Suprapubic skin (tissue), 4 donors: ENCODE data around the gene CALN1. TPM values are rescaled to one million over a fixed set of nuclear protein-coding genes. Genes with fewer than 3 reads are reported as not detected.

ENCODE experiments used
- DNase-seq, 2 donors: peaks; one replicate each; pipeline ENCODE4 v3.0.0-alpha.2; 2019; ENCODE audit warnings: low spot score in 2 of 2
- H3K27ac ChIP-seq: fragments of 200-600 bp; sonication (generic); one replicate; pipeline ENCODE4 v1.5.1; 2019
- H3K27me3 ChIP-seq: fragments of 200-600 bp; sonication (generic); one replicate; pipeline ENCODE4 v1.5.1; 2019
- H3K36me3 ChIP-seq: fragments of 200-600 bp; sonication (generic); one replicate; pipeline ENCODE4 v1.5.1; 2019
- H3K4me1 ChIP-seq: fragments of 200-600 bp; sonication (generic); one replicate; pipeline ENCODE4 v1.5.1; 2019
- H3K4me3 ChIP-seq: fragments of 200-600 bp; sonication (generic); one replicate; pipeline ENCODE4 v1.5.1; 2019; ENCODE audit warnings: mild to moderate bottlenecking
- H3K9me3 ChIP-seq: fragments of 200-600 bp; sonication (generic); one replicate; pipeline ENCODE4 v1.5.1; 2019
- CTCF ChIP-seq, 2 donors: fragments of 200-600 bp in 1 of 2; fragments of 450-650 bp in 1 of 2; sonication (generic) in 1 of 2; IDR thresholded peaks; one replicate each; pipeline ENCODE4 v1.5.1; 2016 to 2019; ENCODE audit warnings: antibody characterized with exemption in 2 of 2, mild to moderate bottlenecking in 1 of 2, moderate library complexity in 1 of 2
- EP300 ChIP-seq: sonication (generic); formaldehyde crosslinking; IDR thresholded peaks from one replicate; pipeline ENCODE4 v1.6.1; 2017; ENCODE audit warnings: antibody characterized with exemption
- POLR2A ChIP-seq, 2 donors: fragments of 450-650 bp; IDR thresholded peaks; one replicate each; pipeline ENCODE4 v1.6.1; 2017; ENCODE audit warnings: antibody characterized with exemption in 2 of 2, mild to moderate bottlenecking in 2 of 2, moderate library complexity in 2 of 2
- POLR2AphosphoS5 ChIP-seq, 3 donors: sonication (generic); formaldehyde crosslinking; IDR thresholded peaks; one replicate each; pipeline ENCODE4 v1.6.1; 2017; ENCODE audit warnings: antibody characterized with exemption in 3 of 3
- WGBS: methylation state at CpG from one replicate; pipeline ENCODE4 v1.1.5; 2018; 5-methylcytosine and 5-hydroxymethylcytosine counted together
- total RNA-seq, 4 donors: library from RNA; depleted of rRNA; stranded (reverse); fragments of >200 nt; gene quantifications; one replicate each; pipeline ENCODE4 v1.1.0, GENCODE V29; 2016

The CALN1 gene
- total RNA-seq, 4 donors from 2014 or later, result 0.91 to 10.0 (median 3.9) TPM

- H3K27me3 ChIP-seq, result no peaks in the 10 kb centered on the region
- no peak for TF ChIP-seq POLR2AphosphoS5 (IDR thresholded peaks at IDR 0.05)
- 85% methylated on average over 7 of the region's 8 CpGs for WGBS
These were observed 4.7 kb upstream of the CALN1 start for GRCh38 chr7:72416846-72417245.

GRCh38 chr7:72415586-72415985 lies 3.4 kb upstream of the CALN1 start:
- Histone ChIP-seq H3K9me3 (no peaks in the 10 kb centered on the region), H3K27me3 (no peaks in the 10 kb centered on the region), H3K27ac (no peak overlapping the region), H3K4me3 (no peak overlapping the region), H3K36me3 (no peaks in the 10 kb centered on the region), H3K4me1 (no peaks in the 10 kb centered on the region)
- TF ChIP-seq CTCF (IDR thresholded peaks at IDR 0.05), result no peak
- TF ChIP-seq POLR2A (IDR thresholded peaks at IDR 0.05), result no peak
- no peak for TF ChIP-seq EP300
- no peak for TF ChIP-seq POLR2AphosphoS5 (IDR thresholded peaks at IDR 0.05)
- DNase-seq, result no peak
- WGBS, result 86% methylated on average over 11 of the region's 11 CpGs

More at GRCh38 chr7:72416846-72417245, 4.7 kb upstream of the CALN1 start:
- Histone ChIP-seq H3K4me1 (no peaks in the 10 kb centered on the region), H3K27ac (no peak overlapping the region), H3K4me3 (no peak overlapping the region), H3K9me3 (no peaks in the 10 kb centered on the region), H3K36me3 (no peaks in the 10 kb centered on the region)
- DNase-seq, result no peak

- Histone ChIP-seq H3K9me3 (no peaks in the 10 kb centered on the region), H3K4me3 (no peak overlapping the region), H3K36me3 (no peaks in the 10 kb centered on the region), H3K27ac (no peak overlapping the region), H3K27me3 (no peaks in the 10 kb centered on the region), H3K4me1 (no peaks in the 10 kb centered on the region)
- WGBS, result 86% methylated on average over 9 of the region's 9 CpGs
- DNase-seq, result no peak
- TF ChIP-seq POLR2AphosphoS5 (IDR thresholded peaks at IDR 0.05), result no peak
- TF ChIP-seq POLR2A (IDR thresholded peaks at IDR 0.05), result no peak
- TF ChIP-seq CTCF (IDR thresholded peaks at IDR 0.05), result no peak
- TF ChIP-seq EP300, result no peak
These were observed 1.7 kb upstream of the CALN1 start for GRCh38 chr7:72413886-72414285.

- TF ChIP-seq CTCF (IDR thresholded peaks at IDR 0.05) (no peak), POLR2A (IDR thresholded peaks at IDR 0.05) (no peak), POLR2AphosphoS5 (IDR thresholded peaks at IDR 0.05) (no peak)
- Histone ChIP-seq H3K27me3 (no peaks in the 10 kb centered on the region), H3K4me3 (no peak overlapping the region), H3K9me3 (no peaks in the 10 kb centered on the region), H3K27ac (no peak overlapping the region), H3K4me1 (no peaks in the 10 kb centered on the region), H3K36me3 (no peaks in the 10 kb centered on the region)
- no peak for DNase-seq
- 97% methylated on average over 6 of the region's 6 CpGs for whole genome bisulfite sequencing
These were observed 1.2 kb upstream of the CALN1 start for GRCh38 chr7:72413290-72413689.

- H3K27ac ChIP-seq, result no peak overlapping the region
- H3K27me3 ChIP-seq, result no peaks in the 10 kb centered on the region
- TF ChIP-seq POLR2A (IDR thresholded peaks at IDR 0.05), result no peak
- TF ChIP-seq EP300, result no peak
- no peak for TF ChIP-seq CTCF (IDR thresholded peaks at IDR 0.05)
- no peak for TF ChIP-seq POLR2AphosphoS5 (IDR thresholded peaks at IDR 0.05)
- DNase-seq, result no peak
- WGBS, result 77% methylated on average over 4 of the region's 4 CpGs
- H3K4me3 ChIP-seq, result no peak overlapping the region
- H3K9me3 ChIP-seq, result no peaks in the 10 kb centered on the region
- H3K36me3 ChIP-seq, result no peaks in the 10 kb centered on the region
- no peaks in the 10 kb centered on the region for H3K4me1 ChIP-seq
These were observed 719 bp downstream of the CALN1 start for GRCh38 chr7:72411419-72411818.

GRCh38 chr7:72409638-72410015 lies 2.5 kb downstream of the CALN1 start:
- WGBS, result 46% methylated on average over 3 of the region's 3 CpGs
- TF ChIP-seq EP300 (no peak), POLR2AphosphoS5 (IDR thresholded peaks at IDR 0.05) (no peak), CTCF (IDR thresholded peaks at IDR 0.05) (no peak), POLR2A (IDR thresholded peaks at IDR 0.05) (no peak)
- peaks cover 6% of the 10 kb centered on the region for H3K4me1 ChIP-seq
- no peaks in the 10 kb centered on the region for H3K36me3 ChIP-seq
- H3K4me3 ChIP-seq, result no peak overlapping the region
- H3K27ac ChIP-seq, result no peak overlapping the region
- H3K9me3 ChIP-seq, result no peaks in the 10 kb centered on the region
- DNase-seq, result no peak
- no peaks in the 10 kb centered on the region for H3K27me3 ChIP-seq
